ENCODE results near the gene EFNA1. TPM values are rescaled to one million over a fixed set of nuclear protein-coding genes. Genes with fewer than 3 reads are reported as not detected.

The EFNA1 gene
- total RNA-seq, 1 experiment from 2014 or later = 1.0 TPM

GRCh38 chr1:155110826-155111225, 16.9 kb upstream of the EFNA1 start:
- CTCF ChIA-PET = no interaction called here
- H3K27me3 ChIP-seq (replicated peaks; ENCODE audit: insufficient read depth, low read depth, low read length, poor library complexity) = no peaks in the 10 kb centered on the region
- no peak for DNase-seq (ENCODE audit: low spot score)
- H3K9me3 ChIP-seq (ENCODE audit: low read depth, low read length, poor library complexity, severe bottlenecking) = no peaks in the 10 kb centered on the region
- no peak overlapping the region for H3K4me3 ChIP-seq (ENCODE audit: low read depth, low read length, poor library complexity, severe bottlenecking)
- intact Hi-C loops (cut with micrococcal nuclease; ENCODE audit: unreplicated experiment) = no loop called here
- POLR2A ChIA-PET (ENCODE audit: low non-redundant PET) = no interaction called here
- BruUV-seq (replicated peaks) = no TSS peak
- H3K4me1 ChIP-seq (ENCODE audit: insufficient read depth, low read length, poor library complexity, severe bottlenecking) = no peaks in the 10 kb centered on the region
- TF ChIP-seq CTCF (conservative IDR thresholded peaks at IDR 0.05; ENCODE audit: low read depth, low read length) = no peak
- TF ChIP-seq EZH2 (IDR thresholded peaks at IDR 0.05; ENCODE audit: borderline replicate concordance, low read depth, low read length, poor library complexity, severe bottlenecking) = no peak
- no peak overlapping the region for H3K27ac ChIP-seq (ENCODE audit: low read depth, low read length, poor library complexity, severe bottlenecking)
- no peaks in the 10 kb centered on the region for H3K36me3 ChIP-seq (ENCODE audit: insufficient read depth, low read length, poor library complexity, severe bottlenecking)

- intact Hi-C loops (cut with micrococcal nuclease; ENCODE audit: unreplicated experiment) = no loop called here
- Histone ChIP-seq H3K9me3 (ENCODE audit: low read depth, low read length, poor library complexity, severe bottlenecking) (no peaks in the 10 kb centered on the region), H3K27me3 (replicated peaks; ENCODE audit: insufficient read depth, low read depth, low read length, poor library complexity) (no peaks in the 10 kb centered on the region), H3K4me3 (ENCODE audit: low read depth, low read length, poor library complexity, severe bottlenecking) (no peak overlapping the region), H3K27ac (ENCODE audit: low read depth, low read length, poor library complexity, severe bottlenecking) (no peak overlapping the region), H3K4me1 (ENCODE audit: insufficient read depth, low read length, poor library complexity, severe bottlenecking) (no peaks in the 10 kb centered on the region), H3K36me3 (ENCODE audit: insufficient read depth, low read length, poor library complexity, severe bottlenecking) (no peaks in the 10 kb centered on the region)
- no peak for DNase-seq (ENCODE audit: low spot score)
- no peak for TF ChIP-seq EZH2 (IDR thresholded peaks at IDR 0.05; ENCODE audit: borderline replicate concordance, low read depth, low read length, poor library complexity, severe bottlenecking)
- no TSS peak for BruUV-seq (replicated peaks)
- ChIA-PET CTCF (interaction anchor here (0.6 kb wide), 1 partner anchor 158 kb away, joined by 3 read pairs; the partner anchor contains the start of gene PBXIP1), POLR2A (ENCODE audit: low non-redundant PET) (no interaction called here)
Measured at GRCh38 chr1:155113450-155113980, 14.2 kb upstream of the EFNA1 start.

- no peaks in the 10 kb centered on the region for H3K36me3 ChIP-seq (ENCODE audit: insufficient read depth, low read length, poor library complexity, severe bottlenecking)
- intact Hi-C loops (cut with micrococcal nuclease; ENCODE audit: unreplicated experiment) = no loop called here
Measured at GRCh38 chr1:155116113-155116764, 11.4 kb upstream of the EFNA1 start.

More at GRCh38 chr1:155116113-155116764, 11.4 kb upstream of the EFNA1 start:
- no peak overlapping the region for H3K27ac ChIP-seq (ENCODE audit: low read depth, low read length, poor library complexity, severe bottlenecking)
- ChIA-PET CTCF (interaction anchor here (2.7 kb wide), 1 partner anchor 51 kb away, joined by 9 read pairs; no protein-coding TSS in a partner anchor), POLR2A (ENCODE audit: low non-redundant PET) (no interaction called here)
- no peaks in the 10 kb centered on the region for H3K9me3 ChIP-seq (ENCODE audit: low read depth, low read length, poor library complexity, severe bottlenecking)
- DNase-seq (ENCODE audit: low spot score) = no peak
- TF ChIP-seq CTCF (conservative IDR thresholded peaks at IDR 0.05; ENCODE audit: low read depth, low read length) (no peak), EZH2 (IDR thresholded peaks at IDR 0.05; ENCODE audit: borderline replicate concordance, low read depth, low read length, poor library complexity, severe bottlenecking) (no peak)
- no peaks in the 10 kb centered on the region for H3K27me3 ChIP-seq (replicated peaks; ENCODE audit: insufficient read depth, low read depth, low read length, poor library complexity)
- BruUV-seq (replicated peaks) = no TSS peak
- H3K4me3 ChIP-seq (ENCODE audit: low read depth, low read length, poor library complexity, severe bottlenecking) = no peak overlapping the region
- H3K4me1 ChIP-seq (ENCODE audit: insufficient read depth, low read length, poor library complexity, severe bottlenecking) = no peaks in the 10 kb centered on the region
